IPS-20b (cell line): ENCODE data around the gene DIDO1.

Experiments
- H3K27ac ChIP-seq: one replicate; pipeline ENCODE4 v1.5.1; 2013; ENCODE audit warnings: low read length
- H3K27me3 ChIP-seq: 2 replicates; pipeline ENCODE4 v1.6.1; 2013; ENCODE audit warnings: mild to moderate bottlenecking, low read length, inconsistent platforms; ENCODE audit not compliant: insufficient read depth
- H3K36me3 ChIP-seq: 2 replicates; pipeline ENCODE4 v1.6.1; 2013; ENCODE audit warnings: low read depth, mild to moderate bottlenecking, inconsistent platforms, low read length, moderate library complexity; ENCODE audit not compliant: insufficient read depth
- H3K4me1 ChIP-seq: 2 replicates; pipeline ENCODE4 v1.6.1; 2013; ENCODE audit warnings: mild to moderate bottlenecking, control low read depth, inconsistent platforms, low read length, moderate library complexity; ENCODE audit not compliant: insufficient read depth
- H3K4me3 ChIP-seq: 2 replicates; pipeline ENCODE4 v1.5.1; 2013; ENCODE audit warnings: mild to moderate bottlenecking, low read length, inconsistent platforms
- H3K9ac ChIP-seq: 2 replicates; pipeline ENCODE4 v1.6.1; 2013; ENCODE audit warnings: low read depth, mild to moderate bottlenecking, inconsistent platforms, low read length, moderate library complexity
- H3K9me3 ChIP-seq: 2 replicates; pipeline ENCODE4 v1.6.1; 2013; ENCODE audit warnings: mild to moderate bottlenecking, low read depth, low read length, inconsistent platforms; ENCODE audit not compliant: insufficient read depth

Gene DIDO1

GRCh38 chr20:62846166-62846890 lies 80.0 kb downstream of the DIDO1 start:
- no peaks in the 10 kb centered on the region for H3K9me3 ChIP-seq
- no peak overlapping the region for H3K27ac ChIP-seq
- no peaks in the 10 kb centered on the region for H3K4me1 ChIP-seq
- no peak overlapping the region for H3K9ac ChIP-seq
- H3K27me3 ChIP-seq = no peaks in the 10 kb centered on the region
- no peak overlapping the region for H3K4me3 ChIP-seq
- peaks cover 18% of the 10 kb centered on the region; the same call in 1 of the 2 replicates for H3K36me3 ChIP-seq

GRCh38 chr20:62845416-62846160 lies 80.7 kb downstream of the DIDO1 start:
- Histone ChIP-seq H3K27me3 (no peaks in the 10 kb centered on the region), H3K9me3 (no peaks in the 10 kb centered on the region), H3K4me1 (no peaks in the 10 kb centered on the region), H3K4me3 (no peak overlapping the region), H3K9ac (no peak overlapping the region), H3K36me3 (peaks cover 19% of the 10 kb centered on the region), H3K27ac (no peak overlapping the region)

DNA sequence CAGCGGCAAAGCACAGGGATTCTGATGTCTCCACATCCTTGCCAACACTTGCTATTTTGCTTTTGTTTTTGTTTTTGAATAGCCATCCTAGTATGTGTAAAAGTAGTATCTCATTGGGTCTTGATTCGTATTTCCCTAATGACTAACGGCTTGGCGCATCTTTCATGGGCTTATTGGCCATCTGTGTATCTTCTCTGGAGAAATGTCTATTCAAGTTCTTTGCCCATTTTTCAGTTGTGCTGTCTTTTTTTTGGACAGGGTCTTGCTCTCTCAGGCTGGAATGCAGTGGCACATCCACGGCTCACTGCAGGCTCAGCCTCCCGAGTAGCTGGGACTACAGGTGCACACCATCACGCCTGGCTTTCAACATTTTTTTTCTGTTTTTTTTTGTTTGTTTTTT lies 82.1 kb downstream of the DIDO1 start:
- Histone ChIP-seq H3K4me1 (no peaks in the 10 kb centered on the region), H3K36me3 (peaks cover 19% of the 10 kb centered on the region), H3K9ac (no peak overlapping the region), H3K27ac (no peak overlapping the region), H3K9me3 (no peaks in the 10 kb centered on the region), H3K4me3 (no peak overlapping the region), H3K27me3 (no peaks in the 10 kb centered on the region)

- Histone ChIP-seq H3K36me3 (peaks cover 20% of the 10 kb centered on the region), H3K27me3 (no peaks in the 10 kb centered on the region), H3K4me3 (no peak overlapping the region), H3K4me1 (no peaks in the 10 kb centered on the region), H3K9ac (no peak overlapping the region), H3K9me3 (no peaks in the 10 kb centered on the region), H3K27ac (no peak overlapping the region)
These were observed 82.6 kb downstream of the DIDO1 start for GRCh38 chr20:62843656-62844055.

- Histone ChIP-seq H3K9ac (no peak overlapping the region), H3K27ac (no peak overlapping the region), H3K9me3 (no peaks in the 10 kb centered on the region), H3K27me3 (no peaks in the 10 kb centered on the region), H3K4me3 (no peak overlapping the region), H3K36me3 (peaks cover 28% of the 10 kb centered on the region), H3K4me1 (no peaks in the 10 kb centered on the region)
These were observed 84.5 kb downstream of the DIDO1 start for GRCh38 chr20:62841705-62842212.

DNA sequence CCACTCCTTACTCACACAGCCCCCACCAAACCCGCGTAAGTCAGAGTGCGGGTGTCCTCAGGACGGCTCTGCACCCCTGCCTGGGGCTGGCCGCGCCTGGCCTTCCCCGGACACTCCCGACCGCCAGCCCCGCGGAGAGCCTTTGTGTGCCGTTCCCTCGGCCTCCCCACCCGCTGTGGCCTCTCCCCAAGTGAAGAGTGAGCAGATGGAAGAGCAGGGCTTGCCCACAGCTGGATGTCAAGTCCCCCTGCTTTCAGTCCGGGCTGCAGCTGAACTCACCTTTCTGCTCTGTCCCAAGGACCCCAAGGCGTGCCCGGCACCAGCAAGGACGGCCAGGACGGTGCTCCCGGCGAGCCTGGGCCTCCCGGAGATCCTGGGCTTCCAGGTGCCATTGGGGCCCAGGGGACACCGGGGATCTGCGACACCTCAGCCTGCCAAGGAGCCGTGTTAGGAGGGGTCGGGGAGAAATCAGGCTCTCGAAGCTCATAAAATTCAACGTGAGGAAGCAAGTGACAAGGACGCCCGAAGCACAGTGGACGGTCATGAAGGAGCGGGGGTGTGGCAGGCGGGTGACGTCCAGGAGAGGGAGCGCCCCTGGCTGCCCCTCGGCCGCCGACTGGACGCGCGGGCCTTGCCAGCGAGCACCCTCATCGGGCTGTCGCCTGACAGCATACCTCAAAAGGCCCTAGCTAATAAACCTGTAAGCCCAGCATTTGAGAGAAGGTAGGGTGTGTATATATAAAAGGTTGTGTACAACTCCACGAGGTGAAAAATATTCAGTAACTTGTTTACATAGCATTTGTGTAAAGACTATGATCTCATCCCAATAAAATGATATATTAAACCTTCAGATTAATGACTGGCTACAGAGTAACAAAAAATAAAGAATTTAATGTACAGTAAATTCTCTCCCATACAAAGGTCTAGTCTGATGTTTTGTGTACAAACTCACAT lies 85.8 kb downstream of the DIDO1 start:
- H3K9me3 ChIP-seq = no peaks in the 10 kb centered on the region
- peaks cover 20% of the 10 kb centered on the region for H3K36me3 ChIP-seq
- H3K27me3 ChIP-seq = no peaks in the 10 kb centered on the region
- H3K9ac ChIP-seq = no peak overlapping the region
- H3K27ac ChIP-seq = no peak overlapping the region
- H3K4me1 ChIP-seq = no peaks in the 10 kb centered on the region
- H3K4me3 ChIP-seq = no peak overlapping the region

GRCh38 chr20:62839816-62840215 lies 86.5 kb downstream of the DIDO1 start:
- no peak overlapping the region for H3K27ac ChIP-seq
- peaks cover 23% of the 10 kb centered on the region for H3K36me3 ChIP-seq
- no peaks in the 10 kb centered on the region for H3K4me1 ChIP-seq
- H3K9me3 ChIP-seq = no peaks in the 10 kb centered on the region
- H3K27me3 ChIP-seq = no peaks in the 10 kb centered on the region
- H3K9ac ChIP-seq = no peak overlapping the region
- no peak overlapping the region for H3K4me3 ChIP-seq

DNA sequence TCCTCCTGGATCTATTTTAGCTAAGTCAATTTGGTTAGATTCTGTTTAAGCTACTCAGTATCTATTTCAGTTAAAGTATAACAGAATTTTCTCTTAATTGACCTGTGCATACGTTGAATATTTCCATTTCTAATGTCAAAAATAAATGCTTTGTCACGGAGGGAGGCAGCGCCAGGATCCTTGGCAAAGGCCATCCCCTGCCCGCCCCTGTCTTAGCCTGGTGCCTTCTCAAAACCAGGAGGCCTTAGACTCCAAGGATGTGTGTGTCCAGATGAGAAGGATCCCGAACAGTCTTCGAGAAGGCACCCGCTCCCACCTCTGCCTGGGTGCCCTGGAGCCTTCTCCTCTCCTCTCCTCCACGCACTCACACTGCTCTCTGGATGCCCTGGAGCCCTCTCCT lies 87.0 kb downstream of the DIDO1 start:
- no peak overlapping the region for H3K4me3 ChIP-seq
- H3K27ac ChIP-seq = no peak overlapping the region

DNA sequence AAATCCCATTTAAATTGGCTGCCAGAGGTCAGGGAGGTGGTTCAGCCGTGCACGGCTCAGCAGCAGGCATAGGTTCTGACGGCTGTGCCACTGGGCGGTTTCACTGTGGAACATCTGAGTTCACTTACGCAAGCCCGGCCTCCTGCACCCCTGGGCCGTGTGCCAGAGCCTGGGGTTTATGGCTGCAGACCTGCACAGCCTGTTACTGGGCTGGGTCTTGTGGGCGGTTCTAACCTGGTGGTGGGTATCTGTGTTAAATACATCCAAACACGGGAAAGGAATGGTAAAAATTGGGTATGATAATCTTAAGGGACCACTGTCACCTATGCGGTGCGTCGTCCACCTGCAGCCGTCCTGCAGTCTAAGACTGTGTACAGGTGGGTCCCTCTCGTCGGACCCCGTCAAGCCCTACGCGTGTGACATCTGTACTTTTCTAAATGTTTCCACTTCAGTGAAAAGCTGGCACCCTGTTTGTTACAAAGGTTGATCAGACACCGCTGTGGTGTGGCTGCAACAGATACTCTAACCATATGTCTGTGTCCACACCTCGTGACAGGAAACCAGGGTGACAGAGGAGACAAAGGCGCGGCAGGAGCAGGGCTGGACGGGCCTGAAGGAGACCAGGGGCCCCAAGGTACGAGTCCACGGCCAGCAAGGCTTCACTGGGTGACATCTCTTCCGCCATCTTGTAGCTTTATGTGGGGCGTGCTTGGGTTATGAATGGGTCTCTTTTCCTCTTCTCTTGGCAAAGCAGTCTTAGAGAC lies 88.0 kb downstream of the DIDO1 start:
- no peak overlapping the region for H3K4me3 ChIP-seq
- peaks cover 26% of the 10 kb centered on the region for H3K36me3 ChIP-seq
- H3K27ac ChIP-seq = no peak overlapping the region
- no peaks in the 10 kb centered on the region for H3K27me3 ChIP-seq
- no peaks in the 10 kb centered on the region for H3K4me1 ChIP-seq
- no peaks in the 10 kb centered on the region for H3K9me3 ChIP-seq
- H3K9ac ChIP-seq = no peak overlapping the region

More for the DNA sequence above, 87.0 kb downstream of the DIDO1 start:
- no peaks in the 10 kb centered on the region for H3K4me1 ChIP-seq
- no peak overlapping the region for H3K9ac ChIP-seq
- no peaks in the 10 kb centered on the region for H3K27me3 ChIP-seq
- peaks cover 24% of the 10 kb centered on the region for H3K36me3 ChIP-seq
- no peaks in the 10 kb centered on the region for H3K9me3 ChIP-seq

DNA sequence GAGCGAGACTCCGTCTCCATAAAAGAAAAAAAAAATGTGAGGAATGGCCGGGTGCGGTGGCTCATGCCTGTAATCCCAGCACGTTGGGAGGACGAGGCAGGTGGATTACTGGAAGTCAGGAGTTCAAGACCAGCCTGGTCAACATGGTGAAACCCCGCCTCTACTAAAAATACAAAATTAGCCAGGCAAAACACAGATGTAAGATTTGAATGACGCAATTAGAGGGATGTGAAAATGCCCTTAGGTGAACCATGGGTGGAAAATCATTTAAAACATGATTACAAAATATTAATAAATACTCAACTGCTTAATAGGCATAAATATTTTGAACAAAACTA lies 88.5 kb downstream of the DIDO1 start:
- Histone ChIP-seq H3K4me1 (no peaks in the 10 kb centered on the region), H3K36me3 (peaks cover 26% of the 10 kb centered on the region)

GRCh38 chr20:62836967-62837490 lies 89.3 kb downstream of the DIDO1 start:
- Histone ChIP-seq H3K4me3 (no peak overlapping the region), H3K9me3 (no peaks in the 10 kb centered on the region), H3K27ac (no peak overlapping the region), H3K4me1 (no peaks in the 10 kb centered on the region), H3K36me3 (peaks cover 26% of the 10 kb centered on the region), H3K27me3 (no peaks in the 10 kb centered on the region), H3K9ac (no peak overlapping the region)

More for the DNA sequence above, 88.5 kb downstream of the DIDO1 start:
- Histone ChIP-seq H3K4me3 (no peak overlapping the region), H3K9ac (no peak overlapping the region), H3K27me3 (no peaks in the 10 kb centered on the region), H3K9me3 (no peaks in the 10 kb centered on the region), H3K27ac (no peak overlapping the region)
